Effector memory CD4-positive, alpha-beta T cell (primary cell): ENCODE measurements around the gene RAD51B.
"Not testable (repeated sequence)": the region's sequence is repeated elsewhere in the genome, so short reads cannot be mapped to it uniquely, and the experiment has no call there.

ENCODE experiments used
- DNase-seq, 3 donors: peaks; one replicate each; pipeline ENCODE4 v3.0.0-alpha.2; 2020
- H3K27ac ChIP-seq: 2 replicates; pipeline ENCODE4 v1.7.0; 2013; ENCODE audit warnings: mild to moderate bottlenecking, low read length, moderate library complexity; ENCODE audit not compliant: insufficient read depth, poor library complexity, severe bottlenecking
- H3K27me3 ChIP-seq: replicated peaks from 2 replicates; pipeline ENCODE4 v1.7.0; 2013; ENCODE audit warnings: mild to moderate bottlenecking, low read length; ENCODE audit not compliant: insufficient read depth, control insufficient read depth, poor library complexity, severe bottlenecking
- H3K36me3 ChIP-seq: 2 replicates; pipeline ENCODE4 v1.7.0; 2013; ENCODE audit warnings: mild to moderate bottlenecking, low read length, moderate library complexity; ENCODE audit not compliant: control insufficient read depth, insufficient read depth
- H3K4me1 ChIP-seq: 2 replicates; pipeline ENCODE4 v1.7.0; 2013; ENCODE audit warnings: low read length, mild to moderate bottlenecking; ENCODE audit not compliant: control insufficient read depth, insufficient read depth, poor library complexity, severe bottlenecking
- H3K4me3 ChIP-seq: 2 replicates; pipeline ENCODE4 v1.7.0; 2013; ENCODE audit warnings: low read length, low read depth, mild to moderate bottlenecking; ENCODE audit not compliant: insufficient read depth, poor library complexity, severe bottlenecking
- H3K9me3 ChIP-seq: 2 replicates; pipeline ENCODE4 v1.7.0; 2013; ENCODE audit warnings: mild to moderate bottlenecking, low read length, moderate library complexity; ENCODE audit not compliant: control insufficient read depth

RAD51B gene

GRCh38 chr14:68761391-68761790, 941.8 kb downstream of the RAD51B start:
- Histone ChIP-seq H3K27ac (no peak overlapping the region), H3K4me3 (no peak overlapping the region), H3K27me3 (no peaks in the 10 kb centered on the region), H3K9me3 (no peaks in the 10 kb centered on the region), H3K4me1 (no peaks in the 10 kb centered on the region), H3K36me3 (no peaks in the 10 kb centered on the region)
- no peak for DNase-seq

GRCh38 chr14:68762953-68763764, 943.6 kb downstream of the RAD51B start:
- H3K27ac ChIP-seq, result no peak overlapping the region
- H3K9me3 ChIP-seq, result no peaks in the 10 kb centered on the region
- no peak for DNase-seq
- H3K4me3 ChIP-seq, result no peak overlapping the region
- no peaks in the 10 kb centered on the region for H3K36me3 ChIP-seq
- no peaks in the 10 kb centered on the region for H3K4me1 ChIP-seq
- no peaks in the 10 kb centered on the region for H3K27me3 ChIP-seq

GRCh38 chr14:68763843-68764242, 944.3 kb downstream of the RAD51B start:
- not testable (repeated sequence) for H3K27ac ChIP-seq, H3K36me3 ChIP-seq, H3K9me3 ChIP-seq, H3K27me3 ChIP-seq, H3K4me1 ChIP-seq, DNase-seq, H3K4me3 ChIP-seq

GRCh38 chr14:68766299-68767247, 947.0 kb downstream of the RAD51B start:
- Histone ChIP-seq H3K27ac (no peak overlapping the region), H3K4me1 (peaks cover 17% of the 10 kb centered on the region), H3K27me3 (no peaks in the 10 kb centered on the region), H3K4me3 (no peak overlapping the region), H3K36me3 (no peaks in the 10 kb centered on the region), H3K9me3 (no peaks in the 10 kb centered on the region)
- DNase-seq, result no peak

- no peaks in the 10 kb centered on the region for H3K9me3 ChIP-seq
- H3K4me1 ChIP-seq, result peaks cover 22% of the 10 kb centered on the region
- H3K36me3 ChIP-seq, result no peaks in the 10 kb centered on the region
- no peak for DNase-seq
- H3K4me3 ChIP-seq, result no peak overlapping the region
- H3K27ac ChIP-seq, result no peak overlapping the region
- H3K27me3 ChIP-seq, result no peaks in the 10 kb centered on the region
Measured at GRCh38 chr14:68767248-68767645, 947.7 kb downstream of the RAD51B start.

GRCh38 chr14:68768316-68768715, 948.7 kb downstream of the RAD51B start:
- Histone ChIP-seq H3K27ac (no peak overlapping the region), H3K27me3 (no peaks in the 10 kb centered on the region), H3K36me3 (no peaks in the 10 kb centered on the region), H3K4me3 (no peak overlapping the region), H3K9me3 (no peaks in the 10 kb centered on the region), H3K4me1 (peaks cover 33% of the 10 kb centered on the region)
- DNase-seq, result no peak

GRCh38 chr14:68770051-68770450, 950.5 kb downstream of the RAD51B start:
- no peak for DNase-seq
- no peaks in the 10 kb centered on the region for H3K9me3 ChIP-seq
- H3K4me1 ChIP-seq, result peaks cover 42% of the 10 kb centered on the region
- no peaks in the 10 kb centered on the region for H3K36me3 ChIP-seq
- H3K27ac ChIP-seq, result no peak overlapping the region
- H3K4me3 ChIP-seq, result no peak overlapping the region
- no peaks in the 10 kb centered on the region for H3K27me3 ChIP-seq

- no peaks in the 10 kb centered on the region for H3K36me3 ChIP-seq
- no peaks in the 10 kb centered on the region for H3K27me3 ChIP-seq
- no peaks in the 10 kb centered on the region for H3K9me3 ChIP-seq
- peak overlapping the region; percentile 36 for H3K27ac ChIP-seq
- no peak for DNase-seq
- peaks cover 43% of the 10 kb centered on the region for H3K4me1 ChIP-seq
- no peak overlapping the region for H3K4me3 ChIP-seq
Measured at GRCh38 chr14:68770553-68771286, 951.1 kb downstream of the RAD51B start.

- DNase-seq, result peak in 2 of 3 donors; percentile 12 to 29
- Histone ChIP-seq H3K4me3 (no peak overlapping the region), H3K36me3 (no peaks in the 10 kb centered on the region), H3K27me3 (no peaks in the 10 kb centered on the region), H3K4me1 (peaks cover 43% of the 10 kb centered on the region), H3K9me3 (no peaks in the 10 kb centered on the region), H3K27ac (peak overlapping the region; percentile 36)
Measured at GRCh38 chr14:68771631-68772030, 952.1 kb downstream of the RAD51B start.
